Body of pancreas (tissue), 4 donors: ENCODE data around the gene CD164L2.

Experiments
- POLR2A ChIP-seq, 3 donors: fragments of 450-650 bp; IDR thresholded peaks; one replicate each; pipeline ENCODE4 v1.6.1; 2016; ENCODE audit warnings: antibody characterized with exemption in 3 of 3, mild to moderate bottlenecking in 2 of 3
- TF ChIP-seq, protein P1 (sequence below), 7 experiments: fragments of 450-650 bp in 4 of 7; fragments of 200-600 bp in 3 of 7; sonication (generic) in 3 of 7; IDR thresholded peaks; one replicate each; pipeline ENCODE4 v1.5.1; 2016 to 2019; ENCODE audit warnings: antibody characterized with exemption in 7 of 7

DNA sequence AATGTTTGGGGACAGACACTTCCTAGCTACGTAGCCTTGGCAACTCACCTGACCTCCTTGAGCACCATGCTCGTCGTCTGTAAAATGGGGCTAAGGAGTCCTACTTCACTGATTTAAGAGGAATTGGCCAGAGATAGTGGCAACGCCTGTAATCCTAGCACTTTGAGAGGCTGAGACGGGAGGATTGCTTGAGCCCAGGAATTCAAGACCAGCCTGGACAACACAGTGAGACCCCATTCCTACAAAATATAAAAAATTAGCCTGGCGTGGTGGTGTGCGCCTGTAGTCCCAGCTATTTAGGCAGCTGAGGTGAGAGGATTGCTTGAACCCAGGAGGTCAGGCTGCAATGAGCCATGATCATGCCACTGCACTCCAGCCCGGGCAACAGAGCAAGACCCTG, 36.8 kb downstream of the CD164L2 start:
- no peak for TF ChIP-seq POLR2A (IDR thresholded peaks at IDR 0.05)
- TF ChIP-seq, protein P1, sequence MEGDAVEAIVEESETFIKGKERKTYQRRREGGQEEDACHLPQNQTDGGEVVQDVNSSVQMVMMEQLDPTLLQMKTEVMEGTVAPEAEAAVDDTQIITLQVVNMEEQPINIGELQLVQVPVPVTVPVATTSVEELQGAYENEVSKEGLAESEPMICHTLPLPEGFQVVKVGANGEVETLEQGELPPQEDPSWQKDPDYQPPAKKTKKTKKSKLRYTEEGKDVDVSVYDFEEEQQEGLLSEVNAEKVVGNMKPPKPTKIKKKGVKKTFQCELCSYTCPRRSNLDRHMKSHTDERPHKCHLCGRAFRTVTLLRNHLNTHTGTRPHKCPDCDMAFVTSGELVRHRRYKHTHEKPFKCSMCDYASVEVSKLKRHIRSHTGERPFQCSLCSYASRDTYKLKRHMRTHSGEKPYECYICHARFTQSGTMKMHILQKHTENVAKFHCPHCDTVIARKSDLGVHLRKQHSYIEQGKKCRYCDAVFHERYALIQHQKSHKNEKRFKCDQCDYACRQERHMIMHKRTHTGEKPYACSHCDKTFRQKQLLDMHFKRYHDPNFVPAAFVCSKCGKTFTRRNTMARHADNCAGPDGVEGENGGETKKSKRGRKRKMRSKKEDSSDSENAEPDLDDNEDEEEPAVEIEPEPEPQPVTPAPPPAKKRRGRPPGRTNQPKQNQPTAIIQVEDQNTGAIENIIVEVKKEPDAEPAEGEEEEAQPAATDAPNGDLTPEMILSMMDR (IDR thresholded peaks at IDR 0.05): no peak
